Osteocyte (in vitro differentiated cells): ENCODE data around the gene IKZF1. TPM values are rescaled to one million over a fixed set of nuclear protein-coding genes. Genes with fewer than 3 reads are reported as not detected.

Experiments
- DNase-seq: peaks from one replicate; pipeline ENCODE4 v3.0.0; 2021; ENCODE audit warnings: mixed read lengths; ENCODE audit not compliant: unreplicated experiment; ENCODE audit errors: extremely low spot score
- H3K27ac Mint-ChIP-seq: one replicate; pipeline ENCODE4 v1.8.0; 2021; ENCODE audit warnings: mild to moderate bottlenecking, mixed read lengths; ENCODE audit not compliant: unreplicated experiment
- H3K27me3 Mint-ChIP-seq: one replicate; pipeline ENCODE4 v1.8.0; 2021; ENCODE audit warnings: mixed read lengths; ENCODE audit not compliant: unreplicated experiment
- H3K36me3 Mint-ChIP-seq: one replicate; pipeline ENCODE4 v1.8.0; 2021; ENCODE audit warnings: mixed read lengths; ENCODE audit not compliant: unreplicated experiment
- H3K4me1 Mint-ChIP-seq: one replicate; pipeline ENCODE4 v1.8.0; 2021; ENCODE audit warnings: mixed read lengths; ENCODE audit not compliant: unreplicated experiment
- H3K4me3 Mint-ChIP-seq: one replicate; pipeline ENCODE4 v1.8.0; 2021; ENCODE audit warnings: mild to moderate bottlenecking, moderate library complexity, mixed read lengths; ENCODE audit not compliant: unreplicated experiment
- H3K9me3 Mint-ChIP-seq: one replicate; pipeline ENCODE4 v1.8.0; 2021; ENCODE audit warnings: mixed read lengths; ENCODE audit not compliant: unreplicated experiment
- total RNA-seq: library from RNA; stranded (reverse); gene quantifications from 2 replicates; pipeline ENCODE4 v1.2.1, GENCODE V29; 2021
- TF ChIP-seq, protein P1 (sequence below): fragments of 200-600 bp; sonication (generic); IDR thresholded peaks from 2 replicates; pipeline ENCODE4 v1.5.0; 2021; ENCODE audit warnings: antibody characterized with exemption, mild to moderate bottlenecking, moderate library complexity

Gene IKZF1
- total RNA-seq, 1 donor from 2014 or later: not detected

DNA sequence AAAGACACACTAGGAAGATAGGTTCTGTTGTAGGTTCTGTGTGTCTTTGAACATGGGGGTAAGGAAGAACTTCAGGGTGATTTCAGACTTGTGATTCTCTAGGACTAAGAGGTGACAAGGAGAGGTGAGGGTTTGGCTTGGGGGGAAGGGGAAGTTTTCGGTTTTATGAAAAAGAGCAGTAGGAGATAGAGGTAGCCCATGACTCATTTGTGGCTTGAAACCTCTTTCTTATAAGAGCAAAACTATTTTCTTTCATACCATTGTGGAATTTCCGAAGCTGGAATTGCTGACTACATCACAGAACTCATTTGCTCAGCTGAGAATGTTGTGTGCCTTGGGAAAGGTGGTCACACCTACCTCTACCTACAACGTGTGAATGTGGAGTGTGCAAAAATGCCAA, 39.6 kb upstream of the IKZF1 start:
- TF ChIP-seq, protein P1, sequence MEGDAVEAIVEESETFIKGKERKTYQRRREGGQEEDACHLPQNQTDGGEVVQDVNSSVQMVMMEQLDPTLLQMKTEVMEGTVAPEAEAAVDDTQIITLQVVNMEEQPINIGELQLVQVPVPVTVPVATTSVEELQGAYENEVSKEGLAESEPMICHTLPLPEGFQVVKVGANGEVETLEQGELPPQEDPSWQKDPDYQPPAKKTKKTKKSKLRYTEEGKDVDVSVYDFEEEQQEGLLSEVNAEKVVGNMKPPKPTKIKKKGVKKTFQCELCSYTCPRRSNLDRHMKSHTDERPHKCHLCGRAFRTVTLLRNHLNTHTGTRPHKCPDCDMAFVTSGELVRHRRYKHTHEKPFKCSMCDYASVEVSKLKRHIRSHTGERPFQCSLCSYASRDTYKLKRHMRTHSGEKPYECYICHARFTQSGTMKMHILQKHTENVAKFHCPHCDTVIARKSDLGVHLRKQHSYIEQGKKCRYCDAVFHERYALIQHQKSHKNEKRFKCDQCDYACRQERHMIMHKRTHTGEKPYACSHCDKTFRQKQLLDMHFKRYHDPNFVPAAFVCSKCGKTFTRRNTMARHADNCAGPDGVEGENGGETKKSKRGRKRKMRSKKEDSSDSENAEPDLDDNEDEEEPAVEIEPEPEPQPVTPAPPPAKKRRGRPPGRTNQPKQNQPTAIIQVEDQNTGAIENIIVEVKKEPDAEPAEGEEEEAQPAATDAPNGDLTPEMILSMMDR: no peak
- DNase-seq: no peak
- Mint-ChIP-seq H3K27me3 (peaks cover 2% of the 10 kb centered on the region), H3K36me3 (no peaks in the 10 kb centered on the region), H3K9me3 (no peaks in the 10 kb centered on the region), H3K4me3 (no peak overlapping the region), H3K4me1 (no peaks in the 10 kb centered on the region), H3K27ac (no peak overlapping the region)

DNA sequence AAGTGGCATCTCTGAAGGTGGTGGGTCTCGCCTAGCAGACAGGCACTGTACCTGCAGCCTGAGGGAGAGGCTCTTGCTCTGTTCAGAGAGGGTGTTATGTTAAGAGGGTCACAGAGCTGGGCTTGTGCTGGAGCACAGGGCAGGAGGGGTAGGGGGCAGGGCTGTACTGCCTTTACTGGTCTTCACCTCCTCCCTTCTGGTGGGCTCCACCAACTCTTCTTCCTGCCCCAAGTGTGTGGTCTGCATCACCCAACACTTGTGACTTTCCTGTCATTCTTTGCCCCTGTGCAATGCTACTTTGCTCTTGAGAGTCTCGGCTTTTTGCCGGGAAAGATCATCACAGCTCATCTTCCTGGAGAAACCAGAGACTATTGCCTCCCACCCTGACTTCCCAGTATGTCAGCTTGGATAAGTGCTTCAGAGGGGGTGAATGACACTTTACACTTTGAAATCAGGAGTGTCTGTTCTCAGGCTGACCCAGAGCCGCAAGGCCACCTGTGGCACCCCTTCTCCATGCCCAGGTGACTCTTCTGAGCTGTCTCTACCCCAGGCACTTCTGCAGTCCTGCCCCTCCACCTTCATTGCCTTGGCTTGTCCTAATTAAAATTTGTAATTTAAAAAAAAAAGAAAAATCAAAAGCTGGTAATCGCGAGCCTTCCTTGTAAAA, 38.4 kb upstream of the IKZF1 start:
- no peaks in the 10 kb centered on the region for H3K9me3 Mint-ChIP-seq

DNA sequence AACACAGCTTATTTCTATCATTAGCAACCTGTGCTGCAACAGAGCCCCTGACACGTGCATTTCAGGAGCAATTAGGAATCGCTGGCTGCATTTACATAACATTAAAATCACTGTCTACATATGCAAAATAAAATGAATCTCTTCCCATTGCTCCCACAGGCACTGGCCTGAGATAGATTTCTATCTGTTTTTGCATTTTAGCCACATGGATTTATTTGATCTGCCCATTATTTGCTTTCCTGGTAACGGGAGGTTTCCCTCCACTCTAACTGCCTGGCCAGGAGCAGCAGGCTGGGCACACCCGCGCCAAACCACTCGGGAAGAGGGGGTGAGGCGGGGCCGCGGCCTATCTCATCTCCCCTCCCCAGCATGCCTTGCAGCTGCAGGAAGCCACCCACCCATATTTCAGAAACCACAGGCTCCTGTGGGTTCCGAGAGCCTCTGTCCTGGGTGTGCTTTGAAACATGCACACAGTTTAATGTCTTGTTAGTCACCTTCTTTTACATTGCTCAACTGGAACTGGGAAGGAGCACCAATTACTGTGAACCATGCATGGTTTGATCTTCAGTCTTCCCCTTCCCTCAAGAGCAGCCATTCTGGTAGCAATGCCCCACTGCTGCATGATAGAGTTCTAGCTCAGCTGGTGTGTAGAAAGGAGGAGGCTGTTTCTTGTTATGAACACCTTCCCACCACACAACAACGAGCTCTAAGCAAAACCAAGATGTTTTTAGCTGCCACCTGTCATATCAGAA, 37.7 kb upstream of the IKZF1 start:
- Mint-ChIP-seq H3K4me3 (no peak overlapping the region), H3K27ac (no peak overlapping the region), H3K36me3 (no peaks in the 10 kb centered on the region), H3K27me3 (no peaks in the 10 kb centered on the region), H3K4me1 (no peaks in the 10 kb centered on the region), H3K9me3 (no peaks in the 10 kb centered on the region)
- DNase-seq: no peak
- TF ChIP-seq, protein P1: no peak

More for the DNA sequence above, 38.4 kb upstream of the IKZF1 start:
- no peaks in the 10 kb centered on the region for H3K4me1 Mint-ChIP-seq
- H3K36me3 Mint-ChIP-seq: no peaks in the 10 kb centered on the region
- TF ChIP-seq, protein P1: no peak
- H3K27ac Mint-ChIP-seq: no peak overlapping the region
- no peak for DNase-seq
- H3K27me3 Mint-ChIP-seq: no peaks in the 10 kb centered on the region
- no peak overlapping the region for H3K4me3 Mint-ChIP-seq

DNA sequence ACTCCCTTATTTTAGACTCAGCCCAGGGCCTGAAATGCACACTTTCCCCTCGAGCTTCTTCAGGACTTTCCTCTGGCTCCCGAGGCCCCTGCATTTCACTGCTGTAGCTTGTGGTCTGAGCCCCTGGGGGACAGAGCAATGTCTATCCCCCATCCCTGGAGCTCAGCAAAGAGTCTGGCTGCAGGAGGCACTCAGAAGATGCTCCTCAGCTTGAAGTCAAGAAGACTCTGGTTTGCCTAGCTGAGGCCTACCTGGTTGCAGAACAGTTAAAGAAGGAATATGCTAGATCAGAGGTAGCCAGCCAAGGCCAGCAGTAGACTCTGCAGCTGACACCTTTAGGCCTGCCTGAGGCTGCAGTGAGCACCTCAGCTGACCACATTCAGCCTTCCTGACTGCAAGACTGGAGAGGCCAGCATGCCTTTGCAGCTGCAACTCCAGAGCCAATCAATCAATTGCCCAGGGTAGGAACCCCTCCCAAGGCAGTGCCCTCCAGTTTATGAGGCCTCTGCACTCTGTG, 36.9 kb upstream of the IKZF1 start:
- Mint-ChIP-seq H3K4me1 (no peaks in the 10 kb centered on the region), H3K27ac (no peak overlapping the region), H3K4me3 (no peak overlapping the region), H3K36me3 (no peaks in the 10 kb centered on the region), H3K27me3 (no peaks in the 10 kb centered on the region), H3K9me3 (no peaks in the 10 kb centered on the region)
- TF ChIP-seq, protein P1: no peak
- DNase-seq: no peak

DNA sequence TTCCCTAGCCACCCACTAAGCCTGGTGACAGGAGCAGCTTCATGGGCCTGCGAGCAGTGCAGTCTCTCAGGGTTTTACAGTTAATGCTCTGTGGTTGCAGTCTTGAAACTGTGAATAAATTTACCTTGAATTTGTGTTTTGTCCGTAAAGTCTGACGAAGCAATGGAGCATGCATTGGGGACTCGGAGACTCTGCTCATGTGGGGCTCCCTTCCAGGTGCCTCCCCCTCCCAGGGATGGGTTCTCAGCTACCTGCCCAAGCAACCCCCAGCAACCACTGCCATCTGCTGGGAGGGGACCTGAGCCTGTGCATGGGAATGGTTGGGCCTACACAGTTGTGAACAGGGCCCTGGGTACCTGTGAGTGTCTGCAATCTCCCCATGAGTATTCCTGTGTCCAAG, 36.3 kb upstream of the IKZF1 start:
- TF ChIP-seq, protein P1: no peak
- Mint-ChIP-seq H3K27ac (no peak overlapping the region), H3K9me3 (no peaks in the 10 kb centered on the region), H3K36me3 (no peaks in the 10 kb centered on the region), H3K4me1 (no peaks in the 10 kb centered on the region), H3K27me3 (no peaks in the 10 kb centered on the region), H3K4me3 (no peak overlapping the region)
- no peak for DNase-seq
